ENCODE measurements around the gene UBQLN1. TPM values are rescaled to one million over a fixed set of nuclear protein-coding genes. Genes with fewer than 3 reads are reported as not detected.

The UBQLN1 gene
- total and polyA plus RNA-seq, 2 donors (not counting 1 experiment from before 2014, with no cell fraction given), result 49.8 to 101 TPM

- no peaks in the 10 kb centered on the region for H3K4me1 ChIP-seq (ENCODE audit: control insufficient read depth in 2 of 2, insufficient read depth in 2 of 2, low read length in 2 of 2)
- no peak overlapping the region for H3K4me2 ChIP-seq (replicated peaks; ENCODE audit: low read depth, low read length, poor library complexity, severe bottlenecking)
- CTCF ChIA-PET, result interaction anchor here (1.2 to 5.5 kb wide), 4 partner anchors 12 to 29 kb away, joined by 3 to 30 read pairs (median 8); partner anchors contain the start of gene IDNK
- H3K27ac ChIP-seq (ENCODE audit: low read length in 2 of 2), result no peak overlapping the region
- Mint-ChIP-seq H3K27me3 (no peaks in the 10 kb centered on the region), H3K9me3 (ENCODE audit: insufficient read depth) (no peaks in the 10 kb centered on the region), H3K4me3 (no peak overlapping the region), H3K4me1 (no peaks in the 10 kb centered on the region), H3K27ac (no peak overlapping the region)
- DNase-seq, result no peak
- TF ChIP-seq EZH2 (IDR thresholded peaks at IDR 0.05; ENCODE audit: borderline replicate concordance, insufficient read depth, low read depth, low read length, poor library complexity, severe bottlenecking), result no peak
- TF ChIP-seq CTCF (IDR thresholded peaks at IDR 0.05), result no peak
- POLR2A ChIA-PET, result interaction anchor here (1.6 kb wide), 1 partner anchor 14 kb away, joined by 4 read pairs; the partner anchor contains the start of gene IDNK
- H3K4me3 ChIP-seq (ENCODE audit: control extremely low read depth in 1 of 5, extremely low read depth in 1 of 5, insufficient read depth in 1 of 5, low read depth in 2 of 5, low read length in 4 of 5), result no peak overlapping the region
- no peaks in the 10 kb centered on the region for H4K20me1 ChIP-seq (ENCODE audit: control insufficient read depth, insufficient read depth, low read length, poor library complexity, severe bottlenecking)
- ATAC-seq (ENCODE audit: low read depth), result no peak
- no peaks in the 10 kb centered on the region for H3K36me3 ChIP-seq (replicated peaks in 1 of 2; ENCODE audit: control extremely low read depth in 1 of 2, control insufficient read depth in 1 of 2, extremely low read depth in 1 of 2, insufficient read depth in 2 of 2, low read length in 1 of 2)
- H3K79me2 ChIP-seq (ENCODE audit: control insufficient read depth, insufficient read depth, low read length), result no peaks in the 10 kb centered on the region
- H2AFZ ChIP-seq (ENCODE audit: insufficient read depth, low read depth, low read length, poor library complexity, severe bottlenecking), result no peak overlapping the region
- WGBS (ENCODE audit: insufficient coverage), result no CpG with 5 or more reads among the region's 1 CpG
- no peaks in the 10 kb centered on the region for H3K27me3 ChIP-seq (replicated peaks in 1 of 4; ENCODE audit: control extremely low read depth in 1 of 4, control insufficient read depth in 3 of 4, insufficient read depth in 4 of 4, low read length in 3 of 4)
- no peaks in the 10 kb centered on the region for H3K9me3 ChIP-seq (ENCODE audit: control extremely low read depth in 1 of 3, control insufficient read depth in 2 of 3, insufficient read depth in 1 of 3, low read length in 2 of 3)
- intact Hi-C loops (cut with micrococcal nuclease), result no loop called here
- no peak overlapping the region for H3K9ac ChIP-seq (ENCODE audit: low read length)
Measured at GRCh38 chr9:83637389-83637788, 70.4 kb downstream of the UBQLN1 start.

GRCh38 chr9:83636813-83637212 lies 70.9 kb downstream of the UBQLN1 start:
- no peaks in the 10 kb centered on the region for H3K9me3 ChIP-seq (ENCODE audit: control extremely low read depth in 1 of 3, control insufficient read depth in 2 of 3, insufficient read depth in 1 of 3, low read length in 2 of 3)
- H3K27ac ChIP-seq (ENCODE audit: low read length in 2 of 2), result no peak overlapping the region
- Mint-ChIP-seq H3K4me1 (no peaks in the 10 kb centered on the region), H3K9me3 (ENCODE audit: insufficient read depth) (no peaks in the 10 kb centered on the region), H3K4me3 (no peak overlapping the region), H3K27me3 (no peaks in the 10 kb centered on the region), H3K27ac (no peak overlapping the region)
- H4K20me1 ChIP-seq (ENCODE audit: control insufficient read depth, insufficient read depth, low read length, poor library complexity, severe bottlenecking), result no peaks in the 10 kb centered on the region
- intact Hi-C loops (cut with micrococcal nuclease), result no loop called here
- no peak overlapping the region for H2AFZ ChIP-seq (ENCODE audit: insufficient read depth, low read depth, low read length, poor library complexity, severe bottlenecking)
- TF ChIP-seq EZH2 (IDR thresholded peaks at IDR 0.05; ENCODE audit: borderline replicate concordance, insufficient read depth, low read depth, low read length, poor library complexity, severe bottlenecking) (no peak), CTCF (IDR thresholded peaks at IDR 0.05) (no peak)
- H3K4me3 ChIP-seq (ENCODE audit: control extremely low read depth in 1 of 5, extremely low read depth in 1 of 5, insufficient read depth in 1 of 5, low read depth in 2 of 5, low read length in 4 of 5), result no peak overlapping the region
- ChIA-PET POLR2A (interaction anchor here (1.6 kb wide), 1 partner anchor 14 kb away, joined by 4 read pairs; the partner anchor contains the start of gene IDNK), CTCF (interaction anchor here (0.5 to 5.5 kb wide), 4 partner anchors 13 to 275 kb away, joined by 3 to 30 read pairs (median 8); no protein-coding TSS in a partner anchor)
- H3K27me3 ChIP-seq (replicated peaks in 1 of 4; ENCODE audit: control extremely low read depth in 1 of 4, control insufficient read depth in 3 of 4, insufficient read depth in 4 of 4, low read length in 3 of 4), result no peaks in the 10 kb centered on the region
- H3K4me1 ChIP-seq (ENCODE audit: control insufficient read depth in 2 of 2, insufficient read depth in 2 of 2, low read length in 2 of 2), result no peaks in the 10 kb centered on the region
- no peaks in the 10 kb centered on the region for H3K79me2 ChIP-seq (ENCODE audit: control insufficient read depth, insufficient read depth, low read length)
- ATAC-seq (ENCODE audit: low read depth) (no peak), DNase-seq (no peak)
- H3K9ac ChIP-seq (ENCODE audit: low read length), result no peak overlapping the region
- H3K4me2 ChIP-seq (replicated peaks; ENCODE audit: low read depth, low read length, poor library complexity, severe bottlenecking), result no peak overlapping the region
- no peaks in the 10 kb centered on the region for H3K36me3 ChIP-seq (replicated peaks in 1 of 2; ENCODE audit: control extremely low read depth in 1 of 2, control insufficient read depth in 1 of 2, extremely low read depth in 1 of 2, insufficient read depth in 2 of 2, low read length in 1 of 2)

Measured in B cell (primary cell).